VCaP (cell line): Measurements from ENCODE around the gene SCN4A.

Experiments used
- H3K27ac ChIP-seq: fragments of 450-650 bp; 2 replicates; pipeline ENCODE4 v1.5.1; 2017
- TF ChIP-seq, protein P1 (sequence below): fragments of 450-650 bp; conservative IDR thresholded peaks from 2 replicates; pipeline ENCODE4 v1.5.1; 2017; ENCODE audit warnings: mild to moderate bottlenecking, moderate library complexity

The SCN4A gene

DNA sequence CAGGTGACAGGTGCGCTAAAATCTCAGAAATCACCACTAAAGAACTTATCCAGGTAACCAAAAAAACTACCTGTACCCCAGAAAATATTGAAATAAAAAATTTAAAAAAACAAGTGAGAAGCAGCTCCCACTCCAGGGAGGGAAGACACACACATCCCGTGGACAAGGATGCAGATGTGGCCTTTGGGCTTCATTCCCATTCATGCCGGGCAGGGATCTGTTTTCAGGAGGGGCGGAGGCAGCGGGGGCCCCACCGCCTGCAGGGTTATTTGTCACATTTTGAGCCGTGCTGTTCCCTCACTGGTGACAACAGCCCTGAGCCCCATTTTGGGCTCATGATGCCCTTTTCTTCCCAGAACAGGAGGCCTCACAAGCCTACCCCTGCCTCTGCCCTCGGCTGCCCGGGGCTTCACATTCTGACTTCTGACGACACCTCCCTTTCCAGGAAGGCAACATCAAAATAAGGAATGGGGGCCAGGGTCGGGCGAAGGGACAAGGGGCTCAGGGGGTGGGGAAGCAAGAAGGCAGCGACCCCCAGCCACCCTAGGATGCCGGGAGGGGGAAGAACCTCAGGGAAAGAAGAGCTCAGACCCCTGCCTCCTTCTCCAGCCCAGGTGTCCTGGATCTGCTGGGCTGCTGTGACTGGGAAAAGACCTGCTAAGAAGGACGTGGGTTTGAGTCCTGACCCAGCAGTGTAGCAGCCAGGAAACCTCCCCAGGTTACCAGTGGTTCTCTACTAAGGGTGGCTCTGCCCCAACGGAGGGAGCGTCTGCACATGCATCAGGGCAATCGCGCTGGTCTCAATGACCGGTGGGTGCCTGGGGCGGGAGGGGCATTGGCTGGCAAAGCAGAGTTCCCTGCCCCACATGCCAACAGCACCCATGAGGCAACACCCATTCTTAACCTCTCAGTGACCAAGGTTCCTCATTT is 38.3 kb downstream of the SCN4A start:
- no peak overlapping the region for H3K27ac ChIP-seq
- TF ChIP-seq, protein P1, sequence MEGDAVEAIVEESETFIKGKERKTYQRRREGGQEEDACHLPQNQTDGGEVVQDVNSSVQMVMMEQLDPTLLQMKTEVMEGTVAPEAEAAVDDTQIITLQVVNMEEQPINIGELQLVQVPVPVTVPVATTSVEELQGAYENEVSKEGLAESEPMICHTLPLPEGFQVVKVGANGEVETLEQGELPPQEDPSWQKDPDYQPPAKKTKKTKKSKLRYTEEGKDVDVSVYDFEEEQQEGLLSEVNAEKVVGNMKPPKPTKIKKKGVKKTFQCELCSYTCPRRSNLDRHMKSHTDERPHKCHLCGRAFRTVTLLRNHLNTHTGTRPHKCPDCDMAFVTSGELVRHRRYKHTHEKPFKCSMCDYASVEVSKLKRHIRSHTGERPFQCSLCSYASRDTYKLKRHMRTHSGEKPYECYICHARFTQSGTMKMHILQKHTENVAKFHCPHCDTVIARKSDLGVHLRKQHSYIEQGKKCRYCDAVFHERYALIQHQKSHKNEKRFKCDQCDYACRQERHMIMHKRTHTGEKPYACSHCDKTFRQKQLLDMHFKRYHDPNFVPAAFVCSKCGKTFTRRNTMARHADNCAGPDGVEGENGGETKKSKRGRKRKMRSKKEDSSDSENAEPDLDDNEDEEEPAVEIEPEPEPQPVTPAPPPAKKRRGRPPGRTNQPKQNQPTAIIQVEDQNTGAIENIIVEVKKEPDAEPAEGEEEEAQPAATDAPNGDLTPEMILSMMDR, result no peak

DNA sequence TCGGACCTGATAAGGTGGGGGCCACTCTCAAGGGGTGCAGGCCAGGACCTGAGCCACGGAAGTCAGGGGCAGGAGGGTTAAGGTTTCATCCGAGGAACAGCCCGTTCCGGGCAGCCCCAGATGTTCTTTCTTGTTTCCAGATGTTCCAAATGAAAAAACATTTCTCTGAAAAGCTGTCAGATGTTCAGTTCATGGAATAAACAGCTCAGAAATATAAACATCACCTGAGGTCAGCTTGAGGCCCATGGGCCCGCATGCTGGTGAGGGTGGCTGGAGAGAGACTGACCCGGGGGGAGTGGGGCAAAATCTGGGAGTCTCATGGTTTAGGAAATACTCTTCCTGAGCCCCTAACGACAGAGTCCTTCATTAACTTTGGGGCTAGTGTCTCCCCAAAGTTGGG is 39.1 kb downstream of the SCN4A start:
- no peak overlapping the region for H3K27ac ChIP-seq
- TF ChIP-seq, protein P1, result no peak

DNA sequence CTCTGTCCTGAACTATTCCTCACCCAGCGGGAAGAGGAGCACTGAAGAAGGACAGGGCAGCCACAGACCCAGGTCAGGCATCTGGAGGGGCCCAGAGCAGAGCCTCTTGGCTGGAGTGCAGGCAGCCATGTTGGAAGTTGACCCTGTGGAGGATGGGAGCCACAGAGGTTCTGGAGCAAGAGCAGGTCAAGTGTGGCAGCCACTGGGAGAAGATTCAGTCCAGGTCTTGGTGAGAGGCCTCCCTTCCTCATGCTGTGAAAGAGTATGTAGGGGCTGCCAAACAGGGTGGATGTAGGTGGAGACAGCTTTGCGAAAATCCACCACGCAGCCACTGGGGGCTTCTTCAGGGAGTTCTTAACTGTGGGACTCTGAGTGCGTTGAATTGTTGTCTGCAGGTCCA is 40.0 kb downstream of the SCN4A start:
- no peak overlapping the region for H3K27ac ChIP-seq

DNA sequence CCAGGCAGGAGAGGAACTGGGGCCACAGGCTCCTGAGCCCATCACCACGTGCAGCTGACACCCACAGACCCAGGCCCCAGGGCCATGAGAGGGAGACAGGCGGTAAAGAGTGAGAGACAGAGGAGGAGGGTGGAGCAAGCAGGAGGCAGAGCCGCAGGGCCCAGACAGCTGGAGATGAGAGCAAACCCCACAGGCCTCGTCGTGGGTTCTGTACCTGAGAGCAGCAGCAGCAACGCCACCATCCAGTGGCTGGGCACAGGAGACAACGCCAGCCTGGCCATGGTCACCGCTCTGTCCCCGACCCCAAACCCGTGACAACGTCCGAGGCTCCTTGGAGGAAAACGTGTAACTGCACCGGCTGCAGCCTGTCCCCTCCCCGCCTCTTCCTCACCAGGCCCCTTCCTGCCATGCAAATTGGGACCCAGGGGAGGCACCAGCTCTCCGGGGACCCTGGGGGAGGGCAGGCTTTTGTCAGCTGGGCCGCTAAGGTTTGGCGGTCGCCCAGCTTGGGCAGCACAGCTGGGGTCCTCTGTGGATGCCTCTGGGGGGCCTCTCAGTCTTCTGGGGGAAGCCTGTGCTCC is 40.6 kb downstream of the SCN4A start, which contains the start of gene CD79B:
CD79B (minus strand) TSS at position 351 of the 581 bp plus-strand sequence; CDS start at position 281, 70 bp downstream.
- no peak within 1 kb of the TSS for H3K27ac ChIP-seq
- TF ChIP-seq, protein P1, result no peak

More for the DNA sequence above, 40.0 kb downstream of the SCN4A start:
- TF ChIP-seq, protein P1, result no peak

DNA sequence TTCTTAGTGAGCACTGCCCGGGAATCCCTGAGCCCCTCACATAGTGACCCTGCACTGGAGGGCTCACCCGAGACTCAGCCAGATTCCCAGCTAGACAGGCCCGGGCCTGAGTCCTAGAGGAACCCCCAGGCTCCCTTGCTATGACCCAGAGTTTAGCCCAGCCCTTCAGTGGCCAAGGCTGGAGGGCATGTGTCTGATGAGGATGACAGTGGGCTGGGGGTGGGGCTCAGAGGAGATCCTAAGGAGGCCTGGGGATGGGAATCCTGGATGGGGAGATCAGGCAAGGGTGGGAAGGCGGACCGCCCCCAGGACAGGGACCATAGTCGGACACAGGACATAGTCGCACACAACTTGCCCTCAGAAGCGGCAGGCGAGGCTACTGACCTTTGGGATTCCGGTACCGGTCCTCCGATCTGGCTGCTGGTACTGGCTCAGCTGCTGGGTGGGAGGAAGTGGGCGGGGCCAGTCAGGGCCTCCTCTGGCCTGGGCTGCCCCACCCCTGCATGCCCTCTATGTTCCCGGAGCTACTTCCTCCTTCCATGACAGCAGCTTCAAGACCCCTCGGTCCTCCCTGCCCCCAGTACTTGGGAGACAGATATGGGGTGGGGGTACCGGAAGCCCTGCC is 41.7 kb downstream of the SCN4A start:
- no peak overlapping the region for H3K27ac ChIP-seq
- TF ChIP-seq, protein P1, result no peak

DNA sequence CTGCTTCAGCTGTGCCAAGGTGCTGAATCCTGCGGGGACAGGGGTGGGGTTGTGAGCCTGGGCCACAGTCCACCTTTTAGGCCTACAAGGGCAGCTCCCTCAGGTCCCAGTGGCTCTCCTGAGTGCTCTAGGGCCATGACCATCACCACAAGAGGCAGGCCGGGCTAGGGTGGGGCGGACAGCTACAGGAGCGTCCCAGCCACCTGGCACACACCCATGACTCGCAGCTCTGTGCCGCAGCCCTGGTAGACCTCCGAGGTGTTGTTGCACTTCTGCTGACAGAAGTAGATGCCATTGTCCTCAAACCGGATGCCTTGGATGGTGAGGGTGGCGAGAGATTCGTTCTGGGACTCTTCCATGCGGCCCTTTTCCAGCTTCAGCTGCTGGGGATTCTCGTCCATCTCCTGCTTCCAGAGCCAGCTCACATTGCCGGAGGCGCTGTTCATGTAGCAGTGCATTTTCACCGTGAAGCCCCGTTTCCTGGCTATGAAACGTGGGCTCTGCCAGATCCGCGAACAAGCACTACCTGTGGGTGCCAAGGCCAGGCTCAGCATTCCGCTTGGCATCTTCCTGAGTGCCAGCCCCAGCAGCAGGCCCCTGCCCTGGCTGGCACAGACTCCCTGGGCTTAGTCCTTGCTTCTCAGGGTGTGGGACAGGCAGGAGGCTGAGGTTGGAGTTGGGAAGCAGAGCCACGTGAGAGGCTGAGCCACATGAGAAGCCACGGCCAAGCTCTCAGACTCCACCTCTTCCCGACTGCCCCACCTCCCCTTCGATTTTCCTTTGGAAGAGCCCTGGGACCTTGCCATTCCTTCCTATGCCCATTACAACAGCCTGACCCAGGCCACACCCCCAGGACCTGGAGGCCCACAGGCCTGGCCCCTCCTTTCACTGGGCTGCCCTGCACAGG is 42.6 kb downstream of the SCN4A start:
- TF ChIP-seq, protein P1, result no peak
- no peak overlapping the region for H3K27ac ChIP-seq
